ENCODE measurements around the gene ADAT2.

DNA sequence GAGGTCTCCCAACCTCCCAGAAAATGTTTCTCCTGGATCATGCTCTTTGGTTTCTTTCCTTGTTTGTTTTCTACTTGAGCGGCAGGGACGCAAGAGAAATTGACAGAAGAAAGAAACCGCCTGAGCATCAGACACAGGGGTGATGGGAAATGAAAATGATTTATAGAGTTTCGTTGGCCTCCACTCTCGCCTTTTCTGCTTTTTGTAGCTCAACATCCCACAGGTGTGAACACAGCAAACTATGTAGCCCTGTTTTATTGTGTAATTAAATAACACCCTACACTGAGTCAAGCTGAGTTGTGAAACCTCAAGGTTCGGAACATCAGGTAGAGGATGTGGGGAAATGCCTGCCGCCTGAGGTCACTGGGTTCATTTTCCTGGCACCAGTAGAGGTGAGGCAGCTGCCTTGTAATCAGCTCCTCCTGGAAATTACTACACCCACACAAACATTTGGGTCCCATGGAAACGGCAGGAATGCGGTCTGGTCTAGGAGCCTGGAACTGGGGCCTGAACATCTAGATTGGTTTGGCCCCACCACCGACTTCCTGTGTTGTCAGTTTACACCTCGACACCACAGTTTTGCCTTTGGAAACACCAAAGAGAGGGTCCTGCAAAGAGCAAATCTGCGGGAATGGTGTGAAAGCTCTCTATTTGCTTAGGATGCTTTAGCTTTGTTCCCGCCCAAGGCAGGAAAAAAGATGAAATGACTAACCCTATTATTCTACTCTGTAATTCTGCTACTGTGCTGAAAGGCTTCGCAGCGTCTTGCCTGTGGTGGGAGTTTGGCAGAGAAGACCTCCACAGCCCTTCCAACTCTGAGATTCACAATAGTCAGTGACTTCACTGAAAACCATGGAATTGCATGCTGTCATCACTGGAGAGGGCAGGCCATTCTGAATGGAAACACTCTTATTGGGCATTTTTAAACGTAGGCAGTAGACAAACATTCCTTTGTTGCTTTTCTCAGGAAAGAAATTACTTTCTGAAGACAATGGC lies 53.0 kb downstream of the ADAT2 start:
- TF ChIP-seq EZH2phosphoT487 (IDR thresholded peaks at IDR 0.05; ENCODE audit: low read length) (no peak), CTCF (IDR thresholded peaks at IDR 0.05; ENCODE audit: low read length) (no peak)
